Transverse colon (tissue), 4 donors: Measurements from ENCODE around the gene NCAPD3.

Source experiments
- CTCF ChIP-seq, 5 experiments: fragments of 200-600 bp in 3 of 5; fragments of 450-650 bp in 2 of 5; sonication (generic) in 3 of 5; IDR thresholded peaks; 1 replicate in 2 of 5; 2 replicates in 3 of 5; pipeline ENCODE4 v1.5.1; 2016 to 2017; ENCODE audit warnings: antibody characterized with exemption in 5 of 5, inconsistent platforms in 3 of 5, mild to moderate bottlenecking in 2 of 5, moderate library complexity in 1 of 5
- POLR2A ChIP-seq: fragments of 450-650 bp; IDR thresholded peaks from one replicate; pipeline ENCODE4 v1.6.1; 2016; ENCODE audit warnings: antibody characterized with exemption, mild to moderate bottlenecking, moderate library complexity
- POLR2AphosphoS5 ChIP-seq, 3 donors: sonication (generic); formaldehyde crosslinking; IDR thresholded peaks; one replicate each; pipeline ENCODE4 v1.6.1; 2016; ENCODE audit warnings: antibody characterized with exemption in 3 of 3

- TF ChIP-seq CTCF (IDR thresholded peaks at IDR 0.05) (no peak), POLR2AphosphoS5 (IDR thresholded peaks at IDR 0.05) (no peak), POLR2A (no peak)
Observed at GRCh38 chr11:134116210-134116609, 107.6 kb downstream of the NCAPD3 start.
